Heart left ventricle (tissue), 16 donors: ENCODE measurements around the gene SMARCAL1. TPM values are rescaled to one million over a fixed set of nuclear protein-coding genes. Genes with fewer than 3 reads are reported as not detected.

Experiments
- ATAC-seq, 4 donors: fragments of 200-7000 bp; cut with Tn5 transposase; one replicate each; pipeline ENCODE4 v1.9.1; 2020 to 2022; ENCODE audit warnings: moderate library complexity in 4 of 4, mild to moderate bottlenecking in 3 of 4, moderate number of reproducible peaks in 1 of 4
- DNase-seq, 5 donors: peaks; one replicate each; pipeline ENCODE4 v3.0.0-alpha.2; 2020
- H3K27ac ChIP-seq, 12 donors: fragments of 200-600 bp; sonication (generic) in 4 of 12; one replicate each; pipeline versions ENCODE4 v1.5.0 to v1.8.0; 2016 to 2022; ENCODE audit warnings: mild to moderate bottlenecking in 2 of 12
- H3K27me3 ChIP-seq, 9 donors: fragments of 200-600 bp; sonication (generic) in 2 of 9; one replicate each; pipeline versions ENCODE4 v1.5.1 to v1.8.0; 2016 to 2022; ENCODE audit warnings: mild to moderate bottlenecking in 3 of 9
- H3K36me3 ChIP-seq, 9 donors: fragments of 200-600 bp; sonication (generic) in 2 of 9; one replicate each; pipeline versions ENCODE4 v1.5.0 to v1.8.0; 2018 to 2022; ENCODE audit warnings: mild to moderate bottlenecking in 2 of 9
- H3K4me1 ChIP-seq, 12 donors: fragments of 200-600 bp; sonication (generic) in 4 of 12; one replicate each; pipeline versions ENCODE4 v1.5.0 to v1.8.0; 2016 to 2022; ENCODE audit warnings: mild to moderate bottlenecking in 3 of 12
- H3K4me3 ChIP-seq, 12 donors: fragments of 200-600 bp; sonication (generic) in 4 of 12; one replicate each; pipeline versions ENCODE4 v1.5.0 to v1.8.0; 2017 to 2022; ENCODE audit warnings: mild to moderate bottlenecking in 9 of 12, moderate library complexity in 4 of 12
- H3K9me3 ChIP-seq, 12 donors: fragments of 200-600 bp; sonication (generic) in 4 of 12; one replicate each; pipeline versions ENCODE4 v1.5.0 to v1.8.0; 2016 to 2022; ENCODE audit warnings: mild to moderate bottlenecking in 1 of 12
- CTCF ChIP-seq, 12 donors: fragments of 200-600 bp; sonication (generic) in 4 of 12; IDR thresholded peaks; one replicate each; pipeline versions ENCODE4 v1.5.0 to v1.8.0; 2018 to 2022; ENCODE audit warnings: antibody characterized with exemption in 12 of 12, mild to moderate bottlenecking in 5 of 12
- POLR2A ChIP-seq, 2 donors: fragments of 450-650 bp; IDR thresholded peaks; one replicate each; pipeline ENCODE4 v1.6.1; 2017; ENCODE audit warnings: antibody characterized with exemption in 2 of 2, mild to moderate bottlenecking in 2 of 2, moderate library complexity in 2 of 2
- WGBS, 4 donors: extraction: QIAGEN DNeasy Blood & Tissue Kit in 2 of 4; methylation state at CpG; one replicate each; pipeline versions ENCODE4 v1.1.5 to v1.1.7; 2013 to 2018; 5-methylcytosine and 5-hydroxymethylcytosine counted together
- intact Hi-C, 10 donors: fragments of 100-400 bp; cut with DNase I; formaldehyde crosslinking; loops; one replicate each; pipeline versions ENCODE4 v1.11.1 to v1.14.2; 2022
- polyA plus RNA-seq, 2 donors: library from polyadenylated mRNA; stranded (reverse); fragments of 200-250 nt; gene quantifications; one replicate each; pipeline ENCODE4 v1.2.3, GENCODE V29; 2013
- total RNA-seq, 9 donors: library from RNA; depleted of rRNA in 2 of 9; stranded (reverse); fragments of >200 nt in 2 of 9; fragmentation: NEBNext Ultra II Directional in 3 of 9; extraction: Animal tissue kit (Norgen Biotek cat#: 25700) in 3 of 9; gene quantifications; one replicate each; pipeline versions ENCODE4 v1.1.0 to v1.2.4, GENCODE V29; 2016 to 2023
- donor health status: ischemic (EF 13 %, LVEDD 7.1; RV severe dilation, severe dysfunction).
- donor health status: healthy with polysubstance abuse.
- donor health status: DM: no; HTN: yes; CAD: no.
- donor health status: DM: no; HTN: no; CAD: no.
- donor health status: ischemic (EF 25% LVEDD 6.9; RV normal size, moderate dysfunction).
- donor health status: ischemic (EF 25% LVEDD 5.7; RV mildly dilated, moderate dysfunction).
- donor health status: healthy.
- donor health status: DM: yes; HTN: yes; CAD: no.
- donor health status: ischemic (EF 35%, LVEDD 5.7; RV mildly dilated, moderate dysfunction).
- donor health status: nonischemic (EF 11% LVEDD 7.7; RV severe dilation, severe dysfunction).
- donor health status: DM: yes; HTN: yes; CAD: no.
- donor health status: PGD.
- donor health status: ischemic (EF 29% LVEDD 5.4; RV normal size, mild dysfunction).
- donor health status: nonischemic (EF 23%, LVEDD 6.1; RV moderate dilation, normal function).

SMARCAL1 gene
- total and polyA plus RNA-seq, 11 donors = 5.0 to 17.1 (median 10.6) TPM

GRCh38 chr2:216498070-216498378, 85.7 kb downstream of the SMARCAL1 start:
- 14 to 16% (median 15%) methylated on average over 6 of the region's 6 CpGs for WGBS, 4 donors
- no peaks in the 10 kb centered on the region for H3K27me3 ChIP-seq
- DNase-seq (no peak), ATAC-seq (peak in 1 of 4 donors; percentile 1)
- TF ChIP-seq CTCF (IDR thresholded peaks at IDR 0.05) = no peak
- no peak for TF ChIP-seq POLR2A (IDR thresholded peaks at IDR 0.05)
- H3K4me1 ChIP-seq = peaks cover 4 to 73% (median 23%) of the 10 kb centered on the region in 12 donors
- peak overlapping the region; percentile 59 to 96 (median 79) for H3K4me3 ChIP-seq
- peaks cover 0 to 38% (median 34%) of the 10 kb centered on the region in 9 donors for H3K36me3 ChIP-seq
- H3K9me3 ChIP-seq = no peaks in the 10 kb centered on the region
- intact Hi-C loops = loop anchor here in 1 of 10 donors (5.0 kb wide), 1 partner anchor 86 kb away; the partner anchor contains the start of gene SMARCAL1
- H3K27ac ChIP-seq = peak overlapping the region; percentile 53 to 96 (median 82)

GRCh38 chr2:216498379-216499352, 86.4 kb downstream of the SMARCAL1 start, which contains the start of gene RPL37A:
RPL37A (plus strand) TSS chr2:216498844; CDS start chr2:216498875, 31 bp downstream.
- peaks cover 0 to 44% (median 41%) of the 10 kb centered on the region in 9 donors for H3K36me3 ChIP-seq
- TF ChIP-seq CTCF (IDR thresholded peaks at IDR 0.05) (no peak), POLR2A (IDR thresholded peaks at IDR 0.05) (peak; percentile 48 to 93)
- H3K9me3 ChIP-seq = no peaks in the 10 kb centered on the region
- 1% methylated on average over 49 to 54 of the region's 54 CpGs for WGBS, 4 donors
- no peaks in the 10 kb centered on the region for H3K27me3 ChIP-seq
- H3K27ac ChIP-seq = peak within 1 kb of the TSS; percentile 53 to 96 (median 82)
- peak; percentile 94 to 96 (median 95) for DNase-seq
- intact Hi-C loops = loop anchor here in 1 of 10 donors (5.0 kb wide), 1 partner anchor 86 kb away; the partner anchor contains the start of gene SMARCAL1
- H3K4me1 ChIP-seq = peaks cover 4 to 79% (median 23%) of the 10 kb centered on the region in 12 donors
- peak within 1 kb of the TSS; percentile 59 to 96 (median 79) for H3K4me3 ChIP-seq
- peak; percentile 96 to 98 (median 96) for ATAC-seq

- Histone ChIP-seq H3K27me3 (no peaks in the 10 kb centered on the region), H3K36me3 (peaks cover 0 to 55% (median 51%) of the 10 kb centered on the region in 9 donors), H3K4me1 (peaks cover 4 to 79% (median 23%) of the 10 kb centered on the region in 12 donors), H3K27ac (peak overlapping the region in 8 of 12 donors; percentile 70 to 96 (median 85)), H3K4me3 (peak overlapping the region; percentile 59 to 96 (median 79)), H3K9me3 (no peaks in the 10 kb centered on the region)
- TF ChIP-seq POLR2A (IDR thresholded peaks at IDR 0.05) = no peak
- no peak for TF ChIP-seq CTCF (IDR thresholded peaks at IDR 0.05)
- WGBS, 4 donors = 16 to 29% (median 22%) methylated on average over 6 of the region's 6 CpGs
- DNase-seq = no peak
- no peak for ATAC-seq
- intact Hi-C loops = loop anchor here in 1 of 10 donors (5.0 kb wide), 1 partner anchor 87 kb away; the partner anchor contains the start of gene SMARCAL1
These were observed 87.4 kb downstream of the SMARCAL1 start for GRCh38 chr2:216499641-216500218.
